Breast epithelium (tissue), 3 donors: ENCODE measurements around the gene CAB39L.

Experiments used
- CTCF ChIP-seq, 3 donors: fragments of 450-650 bp; IDR thresholded peaks; one replicate each; pipeline ENCODE4 v1.5.1; 2016 to 2017; ENCODE audit warnings: antibody characterized with exemption in 3 of 3, mild to moderate bottlenecking in 3 of 3, moderate library complexity in 3 of 3
- POLR2A ChIP-seq: fragments of 450-650 bp; IDR thresholded peaks from one replicate; pipeline ENCODE4 v1.6.1; 2016; ENCODE audit warnings: antibody characterized with exemption, mild to moderate bottlenecking, moderate library complexity

DNA sequence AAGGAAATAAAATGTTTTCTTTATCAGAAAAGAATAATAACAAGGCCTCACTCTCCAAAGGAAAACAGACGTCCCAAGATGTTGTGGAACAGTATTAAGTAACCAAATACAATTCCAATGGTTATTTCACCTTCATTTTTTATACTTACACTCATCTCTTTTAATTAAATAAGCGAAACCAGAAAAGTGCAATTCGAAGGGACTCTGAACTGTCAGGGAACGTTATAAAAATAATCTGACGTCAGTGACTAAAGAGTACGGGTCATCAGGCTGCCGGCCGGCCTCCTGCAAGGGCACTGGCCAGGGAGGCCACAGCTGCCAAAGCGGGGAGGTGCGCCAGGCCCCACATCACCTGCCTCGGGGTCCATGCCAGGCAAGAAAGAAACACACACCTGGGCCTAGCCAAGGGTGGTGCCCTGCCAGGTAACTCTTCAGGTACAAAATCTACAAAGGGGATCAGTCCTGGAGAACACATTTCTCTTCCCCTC lies 134.9 kb downstream of the CAB39L start:
- TF ChIP-seq CTCF (IDR thresholded peaks at IDR 0.05) (no peak), POLR2A (no peak)
